Measurements from ENCODE around the gene ACVRL1.

Gene ACVRL1

DNA sequence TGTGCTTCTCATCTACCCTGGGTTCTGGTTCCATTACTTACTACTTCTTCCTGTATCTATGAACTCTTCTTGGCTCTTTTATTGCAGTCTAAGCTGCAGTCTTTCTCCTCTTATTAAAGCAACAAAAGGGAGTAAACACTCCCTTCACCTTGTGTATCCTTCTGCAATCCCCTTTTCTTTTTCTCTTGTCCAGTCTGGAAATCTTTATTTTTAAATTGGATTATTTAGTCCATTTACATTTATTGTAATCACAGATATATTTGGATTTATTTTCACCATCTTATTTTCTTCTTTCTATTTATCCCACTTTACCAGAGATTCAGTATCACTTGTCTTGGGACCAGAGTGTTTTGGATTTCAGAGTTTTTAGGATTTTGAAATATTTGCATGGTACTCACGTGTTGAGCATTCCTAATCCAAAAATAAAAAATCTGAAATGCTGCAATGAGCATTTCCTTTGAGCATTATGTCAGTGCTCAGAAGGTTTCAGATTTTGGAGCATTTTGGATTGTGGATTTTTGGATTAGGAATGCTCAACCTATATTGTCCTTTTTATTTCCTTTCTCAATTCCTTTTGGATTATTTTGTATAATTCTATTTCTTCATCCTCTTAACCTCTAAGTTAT lies 37.4 kb downstream of the ACVRL1 start:
- no peak for DNase-seq

GRCh38 chr12:51947246-51947996 lies 40.1 kb downstream of the ACVRL1 start:
- DNase-seq, result no peak

GRCh38 chr12:51948066-51948465 lies 40.8 kb downstream of the ACVRL1 start:
- no peak for DNase-seq

DNA sequence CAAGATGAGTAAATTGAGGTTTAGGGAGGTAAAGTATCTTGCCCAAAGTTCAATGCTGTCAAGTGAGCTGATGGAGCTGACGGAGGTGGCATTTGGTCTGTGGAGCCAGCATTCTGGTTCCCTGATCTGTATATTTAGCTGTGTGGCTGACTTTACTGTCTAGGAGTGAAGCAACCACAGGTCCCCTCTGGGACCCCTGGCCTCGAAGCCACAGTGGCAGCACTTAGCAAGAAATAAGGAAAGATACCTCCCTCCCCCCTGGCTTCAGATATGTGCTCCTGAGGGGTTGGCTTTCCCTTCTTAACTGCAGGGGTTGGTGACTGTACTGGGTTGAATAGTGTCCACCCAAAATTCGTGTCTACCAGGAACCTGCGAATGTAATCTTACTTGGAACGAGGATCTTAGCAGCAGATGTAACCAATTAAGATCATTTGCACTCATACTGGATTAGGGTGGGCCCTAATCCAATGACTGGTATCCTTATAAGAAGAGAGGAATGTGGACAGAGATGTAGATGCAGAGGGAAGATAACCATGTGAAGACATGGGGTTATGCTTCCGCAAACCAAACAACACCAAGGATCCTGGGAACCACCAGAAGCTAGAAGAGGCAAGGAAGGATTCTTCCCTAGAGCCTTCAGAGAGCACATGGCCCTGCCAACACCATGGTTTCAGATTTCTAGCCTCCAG lies 42.2 kb downstream of the ACVRL1 start:
- DNase-seq, result no peak

DNA sequence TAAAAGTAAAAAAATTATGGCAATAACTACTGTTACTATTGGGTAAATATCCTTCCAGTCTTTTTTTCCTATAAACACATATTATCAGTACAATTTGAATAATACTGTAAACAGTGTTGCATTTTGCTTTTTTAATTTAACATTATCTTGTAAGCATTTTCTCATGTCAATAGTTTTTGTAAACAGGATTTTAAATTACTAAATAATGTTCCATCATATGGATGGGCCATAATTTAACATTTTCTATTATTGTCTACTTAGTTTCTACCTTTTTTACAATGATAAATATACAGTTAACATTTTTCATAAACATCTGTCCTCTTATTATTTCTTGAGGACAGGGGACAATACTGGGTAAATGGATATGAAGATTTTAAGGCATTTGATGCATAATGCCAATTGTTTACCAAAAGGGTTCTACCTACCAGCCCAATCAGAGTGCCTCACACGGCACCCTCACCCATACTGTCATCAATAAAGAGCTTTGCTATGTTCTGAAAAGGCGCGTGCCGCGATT lies 43.4 kb downstream of the ACVRL1 start:
- DNase-seq, result no peak

DNA sequence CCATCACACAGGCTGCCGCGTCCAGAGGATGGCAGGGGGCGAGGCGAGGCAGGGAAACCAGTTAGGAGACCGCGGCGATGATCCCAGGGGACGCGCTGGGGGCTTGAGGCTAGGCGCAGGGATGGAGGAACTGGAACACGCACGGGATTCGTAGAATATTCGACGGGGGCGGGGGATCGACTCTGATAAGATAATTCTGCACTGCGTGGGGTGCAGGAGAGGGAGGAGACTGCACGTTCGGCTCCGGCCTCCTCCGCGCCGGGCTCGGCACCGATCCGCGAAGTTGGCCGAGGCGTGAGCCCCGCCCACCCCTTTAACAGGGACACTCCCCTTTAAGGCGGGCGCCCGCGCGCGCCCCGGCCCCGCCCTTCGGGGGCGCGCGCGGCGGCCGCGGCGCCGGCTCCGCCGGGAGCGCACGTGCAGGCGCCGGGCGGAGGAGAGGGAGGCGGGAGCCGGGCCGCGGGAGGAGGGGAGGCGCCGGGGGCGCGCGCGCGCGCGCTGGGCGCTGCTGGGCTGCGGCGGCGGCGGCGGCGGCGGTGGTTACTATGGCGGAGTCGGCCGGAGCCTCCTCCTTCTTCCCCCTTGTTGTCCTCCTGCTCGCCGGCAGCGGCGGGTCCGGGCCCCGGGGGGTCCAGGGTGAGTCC lies 44.0 kb downstream of the ACVRL1 start, which contains the start of gene ACVR1B:
ACVR1B (plus strand) TSS at position 501 of the 644 bp plus-strand sequence; CDS start at position 546, 45 bp downstream.
- peak; percentile 59 for DNase-seq

DNA sequence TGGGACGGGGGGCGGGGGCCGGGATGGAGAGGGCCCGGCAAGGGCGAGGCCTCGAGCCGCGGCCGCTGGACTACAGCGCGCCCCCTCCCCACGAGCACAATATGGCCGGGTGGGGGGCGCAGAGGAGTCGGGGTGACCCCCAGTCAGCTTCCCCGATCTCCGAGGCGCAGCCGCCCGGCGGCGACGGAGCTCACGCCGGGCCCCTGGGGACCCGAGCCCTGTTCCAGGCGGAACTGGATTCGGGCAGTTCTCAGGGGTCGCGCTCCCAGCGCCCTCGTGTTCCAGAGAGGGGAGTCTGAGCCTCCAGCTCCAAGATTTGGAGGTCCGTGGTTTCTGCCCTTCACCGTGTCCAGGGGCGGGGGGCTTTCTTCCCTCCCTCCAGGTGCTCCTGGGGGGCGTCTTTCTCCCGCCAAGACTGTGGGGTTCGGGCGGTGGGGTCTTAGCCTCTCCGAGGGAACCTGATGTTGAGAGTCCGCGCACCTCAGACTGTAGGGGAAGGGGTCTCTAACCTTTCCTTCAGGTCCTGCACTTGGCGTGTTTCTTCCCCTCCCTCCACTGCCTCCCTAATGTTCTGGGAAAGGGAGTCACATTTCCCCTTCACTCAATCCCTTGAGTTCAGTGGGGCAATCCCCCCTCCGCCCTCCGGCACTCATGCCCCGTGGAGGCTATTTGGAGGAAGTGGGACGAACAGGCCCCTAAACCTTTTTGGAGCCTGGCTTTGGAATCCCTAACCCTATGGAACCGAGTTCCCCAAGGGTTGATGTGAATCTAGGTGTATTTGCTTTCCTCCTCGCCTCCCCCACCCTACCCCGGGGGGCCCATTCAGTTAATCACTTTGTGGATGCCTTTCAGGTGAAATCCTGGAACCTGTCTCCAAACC lies 44.8 kb downstream of the ACVRL1 start:
- no peak for DNase-seq

DNA sequence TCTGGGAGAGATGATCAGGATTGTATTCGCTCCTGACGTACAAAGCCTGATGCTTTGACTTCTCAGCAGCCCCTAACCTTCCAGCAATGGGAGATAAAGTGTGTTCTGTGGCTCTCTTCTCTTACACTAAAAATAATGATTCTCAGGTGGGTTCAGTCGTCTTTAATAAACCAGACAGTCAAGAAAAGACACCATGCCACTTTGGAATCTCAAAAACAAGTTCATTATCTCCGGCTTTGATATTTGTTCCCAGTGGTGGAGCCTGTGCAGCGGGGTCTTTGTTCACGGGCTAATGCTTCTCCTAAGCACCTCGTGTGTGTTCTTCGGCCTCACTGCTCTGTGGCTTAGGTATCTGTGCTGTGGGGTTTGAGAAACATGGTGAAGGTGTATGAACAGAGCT lies 45.8 kb downstream of the ACVRL1 start:
- no peak for DNase-seq

- DNase-seq, result no peak
Measured at GRCh38 chr12:51953864-51954263, 46.6 kb downstream of the ACVRL1 start.

DNA sequence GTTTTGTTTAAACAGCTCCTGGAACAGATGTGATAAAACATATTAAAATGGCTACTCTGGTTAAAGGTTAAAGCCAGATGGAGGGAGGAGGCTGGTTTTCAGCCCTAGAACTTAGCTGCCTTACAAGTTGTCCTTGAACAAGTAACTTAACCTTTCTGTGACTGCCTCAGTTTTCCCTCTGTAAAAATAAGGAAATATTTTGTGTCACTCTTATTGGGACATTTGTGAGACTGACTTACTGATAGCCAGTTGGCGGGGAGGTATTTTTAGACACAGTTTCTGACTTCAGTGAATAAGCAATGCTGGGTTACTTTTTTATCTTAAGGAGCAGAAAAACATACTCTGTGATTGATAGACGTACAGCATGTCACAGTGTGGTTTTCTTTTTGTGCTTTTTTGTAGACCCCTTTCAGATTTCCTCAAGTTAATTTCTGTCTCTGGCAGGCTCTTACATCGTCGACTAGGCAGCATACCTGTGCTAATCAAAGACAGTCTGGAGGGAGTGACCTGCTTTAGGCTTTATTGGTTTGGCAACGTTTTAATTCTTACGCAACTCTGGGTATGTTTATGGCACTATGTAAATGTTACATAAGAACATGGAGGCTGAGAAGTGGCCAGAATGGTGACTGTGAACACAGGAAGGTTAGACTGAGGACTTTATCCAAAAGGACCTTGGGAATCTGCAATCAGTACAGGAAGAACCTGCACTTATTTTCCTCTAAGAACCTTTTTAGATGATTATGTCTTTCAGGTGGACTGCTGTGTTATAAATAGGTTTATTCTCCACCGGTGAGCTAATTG lies 47.5 kb downstream of the ACVRL1 start:
- no peak for DNase-seq

GRCh38 chr12:51955702-51956101 lies 48.4 kb downstream of the ACVRL1 start:
- no peak for DNase-seq

- DNase-seq, result no peak
Measured at GRCh38 chr12:51958542-51958941, 51.2 kb downstream of the ACVRL1 start.

GRCh38 chr12:51959211-51959610 lies 51.9 kb downstream of the ACVRL1 start:
- no peak for DNase-seq

DNA sequence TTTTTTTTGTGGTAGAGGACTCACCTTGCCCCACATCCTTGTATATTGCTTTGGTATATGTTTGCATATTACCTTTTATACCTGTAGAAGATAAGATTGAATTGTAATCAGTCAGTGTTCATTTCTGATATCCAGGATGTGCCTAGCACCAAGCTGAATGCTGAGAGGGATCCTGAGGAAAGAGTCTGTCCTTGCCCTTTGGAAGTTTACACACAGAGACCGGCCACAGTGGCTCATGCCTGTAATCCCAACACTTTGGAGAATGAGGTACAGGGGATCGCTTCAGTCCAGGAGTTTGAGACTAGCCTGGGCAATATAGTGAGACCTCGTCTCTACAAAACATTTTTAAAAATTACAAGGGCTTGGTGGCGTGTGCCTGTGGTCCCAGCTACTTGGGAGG lies 52.6 kb downstream of the ACVRL1 start:
- no peak for DNase-seq

GRCh38 chr12:51960488-51960887 lies 53.2 kb downstream of the ACVRL1 start:
- no peak for DNase-seq

DNA sequence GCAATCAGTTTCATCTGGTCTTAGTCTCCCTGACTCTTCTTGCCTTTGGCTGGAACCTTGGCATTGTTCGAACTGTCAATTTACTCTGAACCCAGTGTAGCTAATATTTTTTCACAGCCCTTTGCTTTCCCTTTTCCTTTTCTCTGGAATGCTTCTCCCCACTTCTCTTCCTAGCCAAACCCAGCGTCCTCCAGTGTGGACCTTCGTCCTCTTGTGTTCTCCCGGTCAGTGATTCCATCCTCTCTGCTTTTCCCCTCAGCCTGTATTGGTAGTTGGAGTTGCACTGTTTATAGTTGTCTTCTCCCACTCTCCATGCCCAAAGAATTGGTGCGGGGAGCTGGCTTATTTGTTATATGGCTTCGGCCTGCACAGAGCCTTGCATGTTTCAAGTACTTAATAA lies 53.6 kb downstream of the ACVRL1 start:
- DNase-seq, result no peak

GRCh38 chr12:51961834-51962233 lies 54.5 kb downstream of the ACVRL1 start:
- DNase-seq, result no peak

DNA sequence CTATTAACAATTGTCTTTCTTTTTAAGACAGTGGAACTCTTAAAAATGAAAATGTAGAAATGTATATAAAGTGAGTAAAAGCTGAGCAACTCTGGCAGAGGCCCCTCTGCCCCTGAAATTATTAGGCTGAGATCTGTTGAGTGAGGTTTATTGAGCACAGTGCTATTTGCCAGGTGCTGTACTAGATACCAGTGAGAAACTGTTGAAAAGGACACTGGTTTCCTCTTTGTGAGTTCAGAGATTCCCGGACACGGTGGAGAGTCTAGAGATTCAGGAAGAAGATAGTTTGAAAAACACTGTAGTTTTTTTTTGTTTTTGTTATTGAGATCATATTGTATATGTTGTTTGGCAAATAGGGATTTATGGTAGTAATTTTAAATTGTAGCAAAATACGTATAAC lies 55.4 kb downstream of the ACVRL1 start:
- DNase-seq, result no peak

DNA sequence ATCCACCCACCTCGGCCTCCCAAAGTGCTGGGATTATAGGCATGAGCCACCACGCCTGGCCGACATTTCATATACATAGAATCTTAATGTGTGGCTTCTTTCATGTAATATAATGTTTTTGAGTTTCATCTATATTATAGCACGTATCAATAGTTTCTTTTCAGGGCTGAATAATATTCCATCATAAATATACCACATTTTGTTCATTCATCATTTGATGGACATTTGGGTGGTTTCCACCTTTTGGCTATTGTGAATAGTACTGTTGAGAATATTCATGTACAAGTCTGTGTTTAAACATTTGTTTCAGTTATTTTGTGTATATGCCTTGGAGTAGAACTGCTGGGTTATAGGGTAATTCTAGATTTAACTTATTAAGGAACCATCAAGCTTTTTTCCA lies 56.2 kb downstream of the ACVRL1 start:
- no peak for DNase-seq

- DNase-seq, result no peak
Measured at GRCh38 chr12:51969643-51970042, 62.3 kb downstream of the ACVRL1 start.

DNA sequence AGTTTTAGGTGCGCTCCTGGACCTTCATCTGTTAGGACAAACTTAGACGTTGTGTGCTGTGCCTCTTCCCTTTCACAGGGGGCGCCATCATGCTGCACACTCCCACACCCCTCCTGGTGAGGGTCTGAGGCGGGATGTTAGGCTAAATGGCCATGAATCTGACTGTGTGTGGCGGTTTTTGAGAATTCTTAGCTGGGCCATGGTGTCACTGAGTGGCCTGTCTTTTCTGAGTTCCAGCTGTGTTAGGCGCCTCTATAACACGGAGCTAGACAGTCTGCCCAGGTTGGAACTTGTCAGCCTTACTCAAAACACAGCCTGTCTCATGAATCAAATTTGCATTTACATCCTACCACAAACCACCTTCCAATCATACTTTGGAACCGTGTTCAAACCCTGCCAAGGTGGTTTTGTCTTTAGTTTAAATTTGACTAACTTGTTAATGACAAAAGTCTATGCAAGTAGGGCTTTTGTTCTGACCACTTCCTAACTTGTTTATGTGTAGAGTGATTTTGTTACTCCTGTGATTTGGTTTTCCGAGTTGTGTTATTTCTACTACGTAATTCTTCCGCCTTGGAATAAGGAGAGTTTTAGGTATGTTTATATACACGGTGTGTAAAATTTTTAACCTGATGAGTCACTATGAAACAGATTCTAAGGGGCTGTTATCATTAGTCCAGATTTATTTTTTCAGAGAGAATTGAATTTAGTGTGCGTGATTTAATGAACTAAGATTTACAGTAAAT lies 63.8 kb downstream of the ACVRL1 start:
- no peak for DNase-seq
